Measurements from ENCODE around the gene BEAN1. TPM values are rescaled to one million over a fixed set of nuclear protein-coding genes. Genes with fewer than 3 reads are reported as not detected.

The BEAN1 gene
- total and polyA plus RNA-seq, 2 donors (not counting 1 experiment from before 2014, with no cell fraction given), result 0.07 TPM; not detected in 1

DNA sequence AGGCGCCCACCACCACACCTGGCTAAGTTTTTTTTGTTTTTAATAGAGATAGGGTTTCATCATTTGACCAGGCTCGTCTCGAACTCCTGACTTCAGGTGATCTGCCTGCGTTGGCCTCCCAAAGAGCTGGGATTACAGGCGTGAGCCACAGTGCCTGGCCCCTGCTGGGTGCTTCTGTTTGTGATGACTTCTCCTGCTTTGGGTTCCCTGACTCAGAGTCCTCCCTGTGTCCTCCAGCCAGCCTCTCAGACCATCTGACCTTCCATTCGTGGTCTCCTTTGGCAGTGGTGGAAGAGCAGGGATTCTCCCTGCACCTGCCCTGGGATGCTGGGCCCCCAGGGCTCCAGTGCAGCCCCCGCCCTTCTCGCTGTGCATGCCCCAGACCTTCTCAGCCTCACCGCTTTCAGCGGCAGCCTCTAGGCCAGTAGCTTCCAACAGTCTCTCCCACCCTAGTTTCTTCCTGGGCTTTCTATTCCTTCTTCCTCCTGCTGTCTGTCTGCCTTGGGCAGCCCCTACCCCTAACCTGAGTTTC, 13.2 kb downstream of the BEAN1 start:
- H3K4me2 ChIP-seq (ENCODE audit: extremely low read depth, insufficient read depth, low read length), result no peak overlapping the region
- no peak for TF ChIP-seq EZH2 (IDR thresholded peaks at IDR 0.05; ENCODE audit: low read length, missing control alignments)
- TF ChIP-seq, protein P1, sequence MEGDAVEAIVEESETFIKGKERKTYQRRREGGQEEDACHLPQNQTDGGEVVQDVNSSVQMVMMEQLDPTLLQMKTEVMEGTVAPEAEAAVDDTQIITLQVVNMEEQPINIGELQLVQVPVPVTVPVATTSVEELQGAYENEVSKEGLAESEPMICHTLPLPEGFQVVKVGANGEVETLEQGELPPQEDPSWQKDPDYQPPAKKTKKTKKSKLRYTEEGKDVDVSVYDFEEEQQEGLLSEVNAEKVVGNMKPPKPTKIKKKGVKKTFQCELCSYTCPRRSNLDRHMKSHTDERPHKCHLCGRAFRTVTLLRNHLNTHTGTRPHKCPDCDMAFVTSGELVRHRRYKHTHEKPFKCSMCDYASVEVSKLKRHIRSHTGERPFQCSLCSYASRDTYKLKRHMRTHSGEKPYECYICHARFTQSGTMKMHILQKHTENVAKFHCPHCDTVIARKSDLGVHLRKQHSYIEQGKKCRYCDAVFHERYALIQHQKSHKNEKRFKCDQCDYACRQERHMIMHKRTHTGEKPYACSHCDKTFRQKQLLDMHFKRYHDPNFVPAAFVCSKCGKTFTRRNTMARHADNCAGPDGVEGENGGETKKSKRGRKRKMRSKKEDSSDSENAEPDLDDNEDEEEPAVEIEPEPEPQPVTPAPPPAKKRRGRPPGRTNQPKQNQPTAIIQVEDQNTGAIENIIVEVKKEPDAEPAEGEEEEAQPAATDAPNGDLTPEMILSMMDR (conservative IDR thresholded peaks at IDR 0.05 in 1 of 2, IDR thresholded peaks at IDR 0.05 in 1 of 2; ENCODE audit: low read depth in 1 of 2, low read length in 2 of 2), result no peak
- no peaks in the 10 kb centered on the region for H3K79me2 ChIP-seq (ENCODE audit: control insufficient read depth, insufficient read depth, low read length)
- no peaks in the 10 kb centered on the region for H3K4me1 ChIP-seq (ENCODE audit: control insufficient read depth, extremely low read depth, insufficient read depth, low read length)
- no peaks in the 10 kb centered on the region for H4K20me1 ChIP-seq (ENCODE audit: control insufficient read depth, extremely low read depth, insufficient read depth, low read length)
- no peak overlapping the region for H3K9ac ChIP-seq (ENCODE audit: insufficient read depth, low read length)
- no peak overlapping the region for H2AFZ ChIP-seq (ENCODE audit: low read length)
- H3K36me3 ChIP-seq (ENCODE audit: control insufficient read depth, insufficient read depth, low read length), result no peaks in the 10 kb centered on the region
- no peak overlapping the region for H3K4me3 ChIP-seq (replicated peaks in 1 of 4; ENCODE audit: control extremely low read depth in 1 of 4, insufficient read depth in 1 of 4, low read depth in 3 of 4, low read length in 4 of 4)
- H3K27me3 ChIP-seq (ENCODE audit: control insufficient read depth, insufficient read depth, low read length), result peaks cover 2% of the 10 kb centered on the region
- no peak overlapping the region for H3K27ac ChIP-seq (ENCODE audit: insufficient read depth, low read length)
- H3K9me3 ChIP-seq (ENCODE audit: control insufficient read depth, insufficient read depth, low read depth, low read length), result no peaks in the 10 kb centered on the region
- DNase-seq (ENCODE audit: low read depth in 2 of 2), result no peak

DNA sequence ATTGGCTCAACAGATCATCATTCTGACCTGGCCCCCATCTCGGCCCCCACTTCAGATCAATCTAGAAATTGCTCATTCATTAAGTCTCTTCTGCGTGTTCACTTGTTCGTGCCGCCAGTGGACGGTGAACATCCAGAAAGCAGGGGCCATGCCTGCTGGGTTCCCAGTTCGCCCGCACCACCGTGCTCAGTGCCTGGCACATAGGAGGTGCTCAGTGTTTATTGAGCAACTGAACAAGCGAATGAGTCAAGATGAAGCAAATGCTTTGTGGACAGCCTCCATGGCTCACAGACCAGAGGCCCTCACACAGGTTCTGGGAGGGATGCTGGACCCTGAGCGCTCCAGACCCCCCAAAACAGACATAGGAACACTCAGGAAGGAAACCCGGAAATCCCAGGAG, 13.9 kb downstream of the BEAN1 start:
- H3K79me2 ChIP-seq (ENCODE audit: control insufficient read depth, insufficient read depth, low read length), result no peaks in the 10 kb centered on the region
- H4K20me1 ChIP-seq (ENCODE audit: control insufficient read depth, extremely low read depth, insufficient read depth, low read length), result no peaks in the 10 kb centered on the region
- no peaks in the 10 kb centered on the region for H3K9me3 ChIP-seq (ENCODE audit: control insufficient read depth, insufficient read depth, low read depth, low read length)
- H3K4me1 ChIP-seq (ENCODE audit: control insufficient read depth, extremely low read depth, insufficient read depth, low read length), result no peaks in the 10 kb centered on the region
- no peak overlapping the region for H3K4me3 ChIP-seq (replicated peaks in 1 of 4; ENCODE audit: control extremely low read depth in 1 of 4, insufficient read depth in 1 of 4, low read depth in 3 of 4, low read length in 4 of 4)
- no peaks in the 10 kb centered on the region for H3K36me3 ChIP-seq (ENCODE audit: control insufficient read depth, insufficient read depth, low read length)
- no peak for DNase-seq (ENCODE audit: low read depth in 2 of 2)
- no peak overlapping the region for H3K9ac ChIP-seq (ENCODE audit: insufficient read depth, low read length)
- no peak overlapping the region for H3K4me2 ChIP-seq (ENCODE audit: extremely low read depth, insufficient read depth, low read length)
- no peak for TF ChIP-seq EZH2 (IDR thresholded peaks at IDR 0.05; ENCODE audit: low read length, missing control alignments)
- TF ChIP-seq, protein P1 (conservative IDR thresholded peaks at IDR 0.05 in 1 of 2, IDR thresholded peaks at IDR 0.05 in 1 of 2; ENCODE audit: low read depth in 1 of 2, low read length in 2 of 2), result no peak
- peaks cover 2% of the 10 kb centered on the region for H3K27me3 ChIP-seq (ENCODE audit: control insufficient read depth, insufficient read depth, low read length)
- no peak overlapping the region for H2AFZ ChIP-seq (ENCODE audit: low read length)
- H3K27ac ChIP-seq (ENCODE audit: insufficient read depth, low read length), result no peak overlapping the region

GRCh38 chr16:66441586-66442375, 14.7 kb downstream of the BEAN1 start:
- no peak overlapping the region for H3K27ac ChIP-seq (ENCODE audit: insufficient read depth, low read length)
- TF ChIP-seq, protein P1 (conservative IDR thresholded peaks at IDR 0.05 in 1 of 2, IDR thresholded peaks at IDR 0.05 in 1 of 2; ENCODE audit: low read depth in 1 of 2, low read length in 2 of 2), result no peak
- no peak for TF ChIP-seq EZH2 (IDR thresholded peaks at IDR 0.05; ENCODE audit: low read length, missing control alignments)
- H3K9ac ChIP-seq (ENCODE audit: insufficient read depth, low read length), result no peak overlapping the region
- peaks cover 2% of the 10 kb centered on the region for H3K27me3 ChIP-seq (ENCODE audit: control insufficient read depth, insufficient read depth, low read length)
- H3K9me3 ChIP-seq (ENCODE audit: control insufficient read depth, insufficient read depth, low read depth, low read length), result no peaks in the 10 kb centered on the region
- H3K4me2 ChIP-seq (ENCODE audit: extremely low read depth, insufficient read depth, low read length), result no peak overlapping the region
- H2AFZ ChIP-seq (ENCODE audit: low read length), result no peak overlapping the region
- H3K4me1 ChIP-seq (ENCODE audit: control insufficient read depth, extremely low read depth, insufficient read depth, low read length), result no peaks in the 10 kb centered on the region
- H4K20me1 ChIP-seq (ENCODE audit: control insufficient read depth, extremely low read depth, insufficient read depth, low read length), result no peaks in the 10 kb centered on the region
- peak in 1 of 2 donors; percentile 73 for DNase-seq (ENCODE audit: low read depth in 2 of 2)
- no peak overlapping the region for H3K4me3 ChIP-seq (replicated peaks in 1 of 4; ENCODE audit: control extremely low read depth in 1 of 4, insufficient read depth in 1 of 4, low read depth in 3 of 4, low read length in 4 of 4)
- no peaks in the 10 kb centered on the region for H3K36me3 ChIP-seq (ENCODE audit: control insufficient read depth, insufficient read depth, low read length)
- no peaks in the 10 kb centered on the region for H3K79me2 ChIP-seq (ENCODE audit: control insufficient read depth, insufficient read depth, low read length)

All from fibroblast of lung (primary cell).